Psoas muscle (tissue), 8 donors: ENCODE results near the gene ACAD11. TPM values are rescaled to one million over a fixed set of nuclear protein-coding genes. Genes with fewer than 3 reads are reported as not detected.

Source experiments
- ATAC-seq, 4 donors: fragments of 200-7000 bp; cut with Tn5 transposase; one replicate each; pipeline ENCODE4 v1.9.1; 2020; ENCODE audit warnings: moderate library complexity in 3 of 4, mild to moderate bottlenecking in 2 of 4
- DNase-seq, 2 donors: peaks; one replicate each; pipeline ENCODE4 v3.0.0-alpha.2; 2020
- H3K27ac ChIP-seq: fragments of 200-600 bp; one replicate; pipeline ENCODE4 v1.8.0; 2022
- H3K27me3 ChIP-seq, 3 donors: fragments of 200-600 bp in 1 of 3; one replicate each; pipeline versions ENCODE4 v1.6.1 to v1.8.0; 2013 to 2022; ENCODE audit warnings: low read length in 2 of 3, mild to moderate bottlenecking in 2 of 3, moderate library complexity in 1 of 3; ENCODE audit not compliant: insufficient read depth in 3 of 3
- H3K36me3 ChIP-seq, 2 donors: fragments of 200-600 bp in 1 of 2; one replicate each; pipeline versions ENCODE4 v1.6.1 to v1.8.0; 2013 to 2022; ENCODE audit warnings: low read depth in 1 of 2, mild to moderate bottlenecking in 1 of 2, moderate library complexity in 1 of 2; ENCODE audit not compliant: insufficient read depth in 1 of 2
- H3K4me1 ChIP-seq: fragments of 200-600 bp; one replicate; pipeline ENCODE4 v1.8.0; 2022
- H3K4me3 ChIP-seq: fragments of 200-600 bp; one replicate; pipeline ENCODE4 v1.8.0; 2022; ENCODE audit warnings: mild to moderate bottlenecking
- H3K9me3 ChIP-seq: fragments of 200-600 bp; one replicate; pipeline ENCODE4 v1.8.0; 2022
- WGBS, 3 donors: extraction: QIAGEN DNeasy Blood & Tissue Kit; methylation state at CpG; one replicate each; pipeline versions ENCODE4 v1.1.6 to v1.1.7; 2013; 5-methylcytosine and 5-hydroxymethylcytosine counted together
- intact Hi-C, 2 donors: fragments of 100-400 bp; cut with DNase I; formaldehyde crosslinking; loops; one replicate each; pipeline versions ENCODE4 v1.11.0 to v1.14.2; 2022
- polyA plus RNA-seq, 3 donors: library from polyadenylated mRNA; stranded (reverse); fragments of 200-250 nt; gene quantifications; one replicate each; pipeline ENCODE4 v1.2.3, GENCODE V29; 2013
- total RNA-seq, 4 donors: library from RNA; stranded (reverse); fragmentation: NEBNext Ultra II Directional in 2 of 4; extraction: Animal tissue kit (Norgen Biotek cat#: 25700) in 2 of 4; gene quantifications; one replicate each; pipeline versions ENCODE4 v1.2.1 to v1.2.4, GENCODE V29; 2021 to 2023
- TF ChIP-seq, protein P1 (sequence below): fragments of 200-600 bp; IDR thresholded peaks from one replicate; pipeline ENCODE4 v1.8.0; 2022; ENCODE audit warnings: antibody characterized with exemption
- donor health status: healthy with polysubstance abuse.
- donor health status: DM: no; HTN: no; CAD: no; lungs with moderate emphysema.
- donor health status: Bipolar disorder and iron deficiency.
- donor health status: healthy.
- donor health status: DM: yes; HTN: yes; CAD: no.
- donor health status: DM: no; HTN: no; CAD: no.
- donor health status: DM: no; HTN: no; CAD: no.
- donor health status: DM: yes; HTN: yes; CAD: no.

ACAD11 gene
- total and polyA plus RNA-seq, 7 donors, result 1.8 to 7.5 (median 5.7) TPM

- H3K4me3 ChIP-seq, result no peak overlapping the region
- ATAC-seq, result no peak
- H3K27ac ChIP-seq, result no peak overlapping the region
- no peak for DNase-seq
- no peaks in the 10 kb centered on the region for H3K9me3 ChIP-seq
- H3K27me3 ChIP-seq, result no peaks in the 10 kb centered on the region
- intact Hi-C loops, result no loop called here
- H3K4me1 ChIP-seq, result no peaks in the 10 kb centered on the region
- TF ChIP-seq, protein P1, sequence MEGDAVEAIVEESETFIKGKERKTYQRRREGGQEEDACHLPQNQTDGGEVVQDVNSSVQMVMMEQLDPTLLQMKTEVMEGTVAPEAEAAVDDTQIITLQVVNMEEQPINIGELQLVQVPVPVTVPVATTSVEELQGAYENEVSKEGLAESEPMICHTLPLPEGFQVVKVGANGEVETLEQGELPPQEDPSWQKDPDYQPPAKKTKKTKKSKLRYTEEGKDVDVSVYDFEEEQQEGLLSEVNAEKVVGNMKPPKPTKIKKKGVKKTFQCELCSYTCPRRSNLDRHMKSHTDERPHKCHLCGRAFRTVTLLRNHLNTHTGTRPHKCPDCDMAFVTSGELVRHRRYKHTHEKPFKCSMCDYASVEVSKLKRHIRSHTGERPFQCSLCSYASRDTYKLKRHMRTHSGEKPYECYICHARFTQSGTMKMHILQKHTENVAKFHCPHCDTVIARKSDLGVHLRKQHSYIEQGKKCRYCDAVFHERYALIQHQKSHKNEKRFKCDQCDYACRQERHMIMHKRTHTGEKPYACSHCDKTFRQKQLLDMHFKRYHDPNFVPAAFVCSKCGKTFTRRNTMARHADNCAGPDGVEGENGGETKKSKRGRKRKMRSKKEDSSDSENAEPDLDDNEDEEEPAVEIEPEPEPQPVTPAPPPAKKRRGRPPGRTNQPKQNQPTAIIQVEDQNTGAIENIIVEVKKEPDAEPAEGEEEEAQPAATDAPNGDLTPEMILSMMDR, result no peak
- peaks cover 0 to 33% of the 10 kb centered on the region in 2 donors for H3K36me3 ChIP-seq
Measured at GRCh38 chr3:132596326-132596725, 63.3 kb downstream of the ACAD11 start.

DNA sequence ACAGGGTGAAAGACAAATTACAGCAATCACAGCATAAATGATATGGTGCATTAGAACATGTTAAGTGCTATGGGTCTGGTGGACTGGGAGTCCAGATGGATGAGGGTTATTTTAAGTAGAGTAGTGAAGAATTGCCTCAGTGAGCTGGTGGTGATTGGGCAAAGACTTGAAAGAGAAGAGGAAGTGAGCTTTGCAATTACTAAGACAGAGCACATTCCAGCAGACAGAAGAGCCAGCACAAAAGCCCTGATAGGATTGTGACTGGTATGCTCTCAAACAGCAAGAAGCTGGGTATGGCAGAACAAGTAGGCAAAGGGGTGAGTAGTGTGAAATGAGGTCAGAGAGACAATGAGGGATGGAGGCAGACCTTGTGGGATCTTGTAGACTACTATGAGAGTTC, 64.6 kb downstream of the ACAD11 start:
- no peaks in the 10 kb centered on the region for H3K9me3 ChIP-seq
- ATAC-seq, result no peak
- DNase-seq, result no peak
- TF ChIP-seq, protein P1, result no peak
- intact Hi-C loops, result no loop called here
- no peak overlapping the region for H3K27ac ChIP-seq
- H3K4me3 ChIP-seq, result no peak overlapping the region
- no peaks in the 10 kb centered on the region for H3K4me1 ChIP-seq
- peaks cover 0 to 33% of the 10 kb centered on the region in 2 donors for H3K36me3 ChIP-seq
- no peaks in the 10 kb centered on the region for H3K27me3 ChIP-seq

GRCh38 chr3:132594498-132594897, 65.1 kb downstream of the ACAD11 start:
- ATAC-seq (no peak), DNase-seq (no peak)
- H3K9me3 ChIP-seq, result no peaks in the 10 kb centered on the region
- no peaks in the 10 kb centered on the region for H3K27me3 ChIP-seq
- TF ChIP-seq, protein P1, result no peak
- H3K36me3 ChIP-seq, result peaks cover 0 to 31% of the 10 kb centered on the region in 2 donors
- intact Hi-C loops, result no loop called here
- no peak overlapping the region for H3K27ac ChIP-seq
- H3K4me3 ChIP-seq, result no peak overlapping the region
- no peaks in the 10 kb centered on the region for H3K4me1 ChIP-seq

DNA sequence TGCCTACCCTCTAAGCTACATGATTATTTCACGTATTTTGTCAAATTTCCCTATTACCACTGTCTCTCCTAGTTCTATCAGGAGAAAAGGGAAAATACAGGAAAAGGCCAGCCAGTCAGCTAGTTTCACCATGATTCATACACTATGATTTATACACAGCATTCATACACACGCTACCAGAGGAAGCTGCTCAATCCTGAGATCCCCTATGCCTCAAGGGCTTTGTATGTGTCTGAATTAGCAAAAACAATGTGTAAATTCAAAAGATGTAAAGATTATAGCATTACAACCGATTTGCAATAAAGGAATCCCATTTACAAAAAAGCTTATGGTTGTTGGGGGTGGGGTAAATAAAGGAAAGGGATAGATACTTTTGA, 65.7 kb downstream of the ACAD11 start:
- DNase-seq (no peak), ATAC-seq (no peak)
- 71 to 89% (median 88%) methylated on average over 3 of the region's 3 CpGs for WGBS, 3 donors
- intact Hi-C loops, result no loop called here
- H3K4me1 ChIP-seq, result no peaks in the 10 kb centered on the region
- H3K27me3 ChIP-seq, result no peaks in the 10 kb centered on the region
- H3K9me3 ChIP-seq, result no peaks in the 10 kb centered on the region
- TF ChIP-seq, protein P1, result no peak
- no peak overlapping the region for H3K4me3 ChIP-seq
- peaks cover 0 to 28% of the 10 kb centered on the region in 2 donors for H3K36me3 ChIP-seq
- no peak overlapping the region for H3K27ac ChIP-seq

DNA sequence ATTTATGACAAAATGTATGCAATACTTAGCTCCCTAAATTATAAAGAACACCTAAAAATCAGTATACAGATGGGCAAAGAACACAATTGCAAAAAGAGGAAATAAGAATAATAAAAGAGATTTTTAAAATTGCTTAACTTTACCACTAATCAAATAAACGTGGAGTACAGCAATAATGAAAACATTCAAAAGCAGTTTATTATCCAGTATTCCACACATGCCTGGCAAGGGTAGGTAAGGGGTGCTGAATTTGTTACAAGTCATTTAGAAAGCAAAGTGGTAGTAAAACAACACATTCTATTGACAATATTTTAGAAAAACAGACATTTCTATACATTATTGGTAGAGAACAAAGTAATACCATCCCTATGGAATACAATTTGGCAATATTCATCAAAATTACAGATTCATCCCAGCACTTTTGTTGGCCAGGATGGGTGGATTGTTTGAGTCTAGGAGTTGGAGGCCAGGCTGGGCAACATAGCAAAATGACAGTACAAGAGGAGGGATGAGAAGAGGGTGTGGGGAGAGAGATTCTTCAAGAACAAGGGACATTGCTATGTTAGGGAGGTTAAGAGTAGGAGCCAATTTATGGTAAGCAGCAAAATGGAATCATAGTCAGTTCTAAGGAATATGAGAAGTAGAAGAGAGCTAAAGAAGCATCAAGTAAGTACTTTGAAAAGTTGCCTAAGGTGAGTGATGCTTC, 66.2 kb downstream of the ACAD11 start:
- Histone ChIP-seq H3K9me3 (no peaks in the 10 kb centered on the region), H3K27me3 (no peaks in the 10 kb centered on the region), H3K36me3 (peaks cover 0 to 27% of the 10 kb centered on the region in 2 donors), H3K27ac (no peak overlapping the region), H3K4me1 (no peaks in the 10 kb centered on the region), H3K4me3 (no peak overlapping the region)
- ATAC-seq, result no peak
- 36 to 73% (median 40%) methylated on average over 1 of the region's 1 CpG for WGBS, 3 donors
- TF ChIP-seq, protein P1, result no peak
- DNase-seq, result no peak
- intact Hi-C loops, result no loop called here
